ENCODE results near the gene PPP1R37. TPM values are rescaled to one million over a fixed set of nuclear protein-coding genes. Genes with fewer than 3 reads are reported as not detected.

Gene PPP1R37
- total RNA-seq, 1 experiment from 2014 or later, result 19.4 TPM

- Histone ChIP-seq H3K36me3 (no peaks in the 10 kb centered on the region), H3K4me3 (no peak overlapping the region), H3K27me3 (peaks cover 5% of the 10 kb centered on the region; the same call in 1 of the 2 replicates), H3K4me1 (no peaks in the 10 kb centered on the region), H3K27ac (no peak overlapping the region), H3K9me3 (replicated peaks) (no peaks in the 10 kb centered on the region)
- DNase-seq, result no peak
Measured at GRCh38 chr19:45152504-45153338, 59.7 kb downstream of the PPP1R37 start.

- no peak overlapping the region for H3K4me3 ChIP-seq
- H3K27me3 ChIP-seq, result peaks cover 9% of the 10 kb centered on the region
- H3K36me3 ChIP-seq, result no peaks in the 10 kb centered on the region
Measured at GRCh38 chr19:45153339-45154063, 60.5 kb downstream of the PPP1R37 start.

GRCh38 chr19:45154064-45154827, 61.3 kb downstream of the PPP1R37 start:
- DNase-seq, result peak; percentile 40 to 54
- no peaks in the 10 kb centered on the region for H3K9me3 ChIP-seq (replicated peaks)
- H3K4me1 ChIP-seq, result no peaks in the 10 kb centered on the region
- no peak overlapping the region for H3K27ac ChIP-seq
- no peaks in the 10 kb centered on the region for H3K36me3 ChIP-seq
- no peak overlapping the region for H3K4me3 ChIP-seq
- H3K27me3 ChIP-seq, result peaks cover 16% of the 10 kb centered on the region

More at GRCh38 chr19:45153339-45154063, 60.5 kb downstream of the PPP1R37 start:
- no peak for DNase-seq
- H3K4me1 ChIP-seq, result no peaks in the 10 kb centered on the region
- H3K27ac ChIP-seq, result no peak overlapping the region
- no peaks in the 10 kb centered on the region for H3K9me3 ChIP-seq (replicated peaks)

GRCh38 chr19:45156011-45156630, 63.1 kb downstream of the PPP1R37 start:
- H3K27me3 ChIP-seq, result peaks cover 28% of the 10 kb centered on the region

GRCh38 chr19:45156751-45157150, 63.8 kb downstream of the PPP1R37 start:
- H3K27ac ChIP-seq, result no peak overlapping the region
- no peaks in the 10 kb centered on the region for H3K4me1 ChIP-seq
- peaks cover 34% of the 10 kb centered on the region for H3K27me3 ChIP-seq
- no peaks in the 10 kb centered on the region for H3K36me3 ChIP-seq
- DNase-seq, result no peak
- H3K9me3 ChIP-seq (replicated peaks), result no peaks in the 10 kb centered on the region
- no peak overlapping the region for H3K4me3 ChIP-seq

More at GRCh38 chr19:45156011-45156630, 63.1 kb downstream of the PPP1R37 start:
- no peaks in the 10 kb centered on the region for H3K36me3 ChIP-seq
- H3K4me3 ChIP-seq, result no peak overlapping the region
- no peaks in the 10 kb centered on the region for H3K9me3 ChIP-seq (replicated peaks)
- H3K4me1 ChIP-seq, result no peaks in the 10 kb centered on the region
- DNase-seq, result no peak
- no peak overlapping the region for H3K27ac ChIP-seq

GRCh38 chr19:45158503-45159209, 65.7 kb downstream of the PPP1R37 start:
- peaks cover 41% of the 10 kb centered on the region for H3K27me3 ChIP-seq
- no peaks in the 10 kb centered on the region; the same call in 1 of the 2 replicates for H3K4me1 ChIP-seq
- H3K9me3 ChIP-seq (replicated peaks), result no peaks in the 10 kb centered on the region
- H3K36me3 ChIP-seq, result no peaks in the 10 kb centered on the region
- no peak overlapping the region for H3K27ac ChIP-seq
- no peak for DNase-seq
- no peak overlapping the region for H3K4me3 ChIP-seq

- H3K4me3 ChIP-seq, result no peak overlapping the region
- no peak overlapping the region for H3K27ac ChIP-seq
- no peaks in the 10 kb centered on the region for H3K36me3 ChIP-seq
- H3K27me3 ChIP-seq, result peaks cover 41% of the 10 kb centered on the region
- no peaks in the 10 kb centered on the region for H3K9me3 ChIP-seq (replicated peaks)
- H3K4me1 ChIP-seq, result no peaks in the 10 kb centered on the region; the same call in 1 of the 2 replicates
- DNase-seq, result no peak
Measured at GRCh38 chr19:45159210-45159970, 66.4 kb downstream of the PPP1R37 start.

GRCh38 chr19:45159971-45160324, 67.0 kb downstream of the PPP1R37 start:
- H3K27me3 ChIP-seq, result peaks cover 41% of the 10 kb centered on the region
- peaks cover 3% of the 10 kb centered on the region; the same call in 1 of the 2 replicates for H3K4me1 ChIP-seq
- no peak overlapping the region for H3K27ac ChIP-seq
- no peaks in the 10 kb centered on the region for H3K36me3 ChIP-seq
- H3K4me3 ChIP-seq, result no peak overlapping the region
- no peaks in the 10 kb centered on the region for H3K9me3 ChIP-seq (replicated peaks)
- DNase-seq, result no peak

- peak; percentile 34 to 37 for DNase-seq
- Histone ChIP-seq H3K36me3 (no peaks in the 10 kb centered on the region), H3K4me1 (peaks cover 4% of the 10 kb centered on the region; the same call in 1 of the 2 replicates), H3K9me3 (replicated peaks) (no peaks in the 10 kb centered on the region), H3K27ac (no peak within 1 kb of the TSS), H3K4me3 (no peak within 1 kb of the TSS), H3K27me3 (peaks cover 41% of the 10 kb centered on the region)
Measured at GRCh38 chr19:45160870-45161737, 68.1 kb downstream of the PPP1R37 start, which contains the start of gene NKPD1. NKPD1 (minus strand) TSS chr19:45160982; CDS start chr19:45160150, 832 bp downstream.

GRCh38 chr19:45161738-45162607, 69.0 kb downstream of the PPP1R37 start:
- Histone ChIP-seq H3K36me3 (no peaks in the 10 kb centered on the region), H3K4me3 (no peak overlapping the region), H3K4me1 (peaks cover 8% of the 10 kb centered on the region; the same call in 1 of the 2 replicates), H3K27ac (no peak overlapping the region), H3K27me3 (peaks cover 38% of the 10 kb centered on the region), H3K9me3 (replicated peaks) (no peaks in the 10 kb centered on the region)
- DNase-seq, result peak; percentile 50 to 58

GRCh38 chr19:45162608-45163143, 69.7 kb downstream of the PPP1R37 start:
- H3K27ac ChIP-seq, result no peak overlapping the region
- no peak for DNase-seq
- H3K9me3 ChIP-seq (replicated peaks), result no peaks in the 10 kb centered on the region
- no peak overlapping the region for H3K4me3 ChIP-seq
- no peaks in the 10 kb centered on the region for H3K36me3 ChIP-seq
- H3K4me1 ChIP-seq, result peaks cover 13% of the 10 kb centered on the region; the same call in 1 of the 2 replicates
- peaks cover 35% of the 10 kb centered on the region for H3K27me3 ChIP-seq

All from SJCRH30 (cell line).